Spleen (tissue), 11 donors: Measurements from ENCODE around the gene PPDPF. TPM values are rescaled to one million over a fixed set of nuclear protein-coding genes. Genes with fewer than 3 reads are reported as not detected.

Source experiments
- DNase-seq: peaks from one replicate; pipeline ENCODE4 v3.0.0-alpha.2; 2020
- H3K27ac ChIP-seq, 8 donors: fragments of 200-600 bp; sonication (generic) in 7 of 8; 1 replicate in 4 of 8; 2 replicates in 4 of 8; pipeline versions ENCODE4 v1.5.0 to v1.8.0; 2016 to 2021; ENCODE audit warnings: inconsistent platforms in 4 of 8, mild to moderate bottlenecking in 4 of 8, moderate library complexity in 1 of 8
- H3K27me3 ChIP-seq, 7 donors: fragments of 200-600 bp; sonication (generic) in 6 of 7; replicated peaks in 1 of 7; 1 replicate in 4 of 7; 2 replicates in 3 of 7; pipeline versions ENCODE4 v1.5.0 to v1.8.0; 2016 to 2021; ENCODE audit warnings: inconsistent platforms in 3 of 7, mild to moderate bottlenecking in 1 of 7
- H3K36me3 ChIP-seq, 6 donors: fragments of 200-600 bp; sonication (generic) in 5 of 6; 1 replicate in 4 of 6; 2 replicates in 2 of 6; pipeline versions ENCODE4 v1.5.0 to v1.8.0; 2016 to 2021; ENCODE audit warnings: inconsistent platforms in 2 of 6
- H3K4me1 ChIP-seq, 6 donors: fragments of 200-600 bp; sonication (generic) in 5 of 6; 1 replicate in 3 of 6; 2 replicates in 3 of 6; pipeline versions ENCODE4 v1.5.0 to v1.8.0; 2016 to 2021; ENCODE audit warnings: inconsistent platforms in 3 of 6
- H3K4me3 ChIP-seq, 8 donors: fragments of 200-600 bp; sonication (generic) in 7 of 8; 1 replicate in 4 of 8; 2 replicates in 4 of 8; pipeline versions ENCODE4 v1.5.0 to v1.8.0; 2016 to 2021; ENCODE audit warnings: inconsistent platforms in 4 of 8, mild to moderate bottlenecking in 4 of 8, moderate library complexity in 2 of 8
- H3K9me3 ChIP-seq, 8 donors: fragments of 200-600 bp; sonication (generic) in 7 of 8; 1 replicate in 4 of 8; 2 replicates in 4 of 8; pipeline versions ENCODE4 v1.5.0 to v1.8.0; 2016 to 2021; ENCODE audit warnings: inconsistent platforms in 4 of 8
- CTCF ChIP-seq, 11 experiments: fragments of 200-600 bp in 7 of 11; fragments of 450-650 bp in 4 of 11; sonication (generic) in 4 of 11; IDR thresholded peaks in 8 of 11; conservative IDR thresholded peaks in 3 of 11; 1 replicate in 7 of 11; 2 replicates in 4 of 11; pipeline versions ENCODE4 v1.4.0 to v1.8.0; 2016 to 2021; ENCODE audit warnings: antibody characterized with exemption in 11 of 11, inconsistent platforms in 4 of 11, mild to moderate bottlenecking in 1 of 11
- POLR2A ChIP-seq, 3 donors: fragments of 450-650 bp; IDR thresholded peaks; one replicate each; pipeline ENCODE4 v1.5.1; 2017; ENCODE audit warnings: antibody characterized with exemption in 3 of 3, mild to moderate bottlenecking in 1 of 3
- POLR2AphosphoS5 ChIP-seq, 3 donors: sonication (generic); formaldehyde crosslinking; IDR thresholded peaks; one replicate each; pipeline ENCODE4 v1.5.1; 2017; ENCODE audit warnings: antibody characterized with exemption in 3 of 3
- WGBS, 5 donors: extraction: QIAGEN DNeasy Blood & Tissue Kit in 3 of 5; methylation state at CpG; one replicate each; pipeline versions ENCODE4 v1.1.5 to v1.1.7; 2013 to 2018; 5-methylcytosine and 5-hydroxymethylcytosine counted together
- intact Hi-C: fragments of 100-400 bp; cut with DNase I; formaldehyde crosslinking; loops from one replicate; pipeline ENCODE4 v1.15.0; 2023; ENCODE audit warnings: low total_unique reads
- polyA plus RNA-seq, 3 donors: library from polyadenylated mRNA; stranded (reverse); fragments of 200-250 nt; gene quantifications; one replicate each; pipeline ENCODE4 v1.2.1, GENCODE V29; 2013
- total RNA-seq, 7 donors: library from RNA; depleted of rRNA in 3 of 7; stranded (reverse); fragments of >200 nt in 3 of 7; fragmentation: NEBNext Ultra II Directional in 4 of 7; extraction: Animal tissue kit (Norgen Biotek cat#: 25700) in 4 of 7; gene quantifications; one replicate each; pipeline versions ENCODE4 v1.1.0 to v1.2.1, GENCODE V29; 2016 to 2021
- donor health status: healthy with polysubstance abuse.
- donor health status: DM: no; HTN: no; CAD: no; lungs with moderate emphysema.
- donor health status: DM: no; HTN: no; CAD: no.
- donor health status: Bipolar disorder and iron deficiency.
- donor health status: healthy.
- donor health status: DM: no; HTN: no; CAD: no.
- donor health status: DM: yes; HTN: yes; CAD: no.

PPDPF gene
- total and polyA plus RNA-seq, 10 donors: 68.8 to 275 (median 124) TPM

DNA sequence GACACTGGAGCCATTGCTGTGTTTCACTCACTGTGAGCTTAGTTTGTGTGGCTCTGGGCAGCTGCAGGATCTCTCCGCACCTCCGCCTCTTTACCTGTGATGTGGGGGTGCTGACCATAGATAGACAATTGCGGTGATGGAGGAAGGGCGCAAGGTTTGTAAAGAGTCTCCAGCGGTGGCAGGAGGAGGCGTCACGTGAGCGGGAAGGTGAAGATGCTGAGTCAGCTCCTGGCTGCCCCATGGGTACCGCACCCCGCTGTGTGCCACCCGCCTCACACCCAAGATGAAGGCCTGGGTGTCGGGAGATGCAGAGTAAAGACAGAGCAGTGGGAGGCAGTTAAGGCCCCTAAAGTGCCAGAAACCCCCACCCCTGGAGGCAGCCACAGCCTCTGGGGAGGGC lies 39.1 kb upstream of the PPDPF start:
- DNase-seq: no peak
- Histone ChIP-seq H3K4me1 (peaks cover 0 to 6% (median 0%) of the 10 kb centered on the region in 6 donors), H3K36me3 (no peaks in the 10 kb centered on the region), H3K4me3 (no peak overlapping the region), H3K27ac (no peak overlapping the region), H3K27me3 (peaks cover 0 to 100% (median 65%) of the 10 kb centered on the region in 7 donors), H3K9me3 (peaks cover 0 to 5% (median 0%) of the 10 kb centered on the region in 8 donors)
- 64 to 75% (median 73%) methylated on average over 12 of the region's 12 CpGs for WGBS, 5 donors
- intact Hi-C loops: no loop called here
- TF ChIP-seq POLR2AphosphoS5 (IDR thresholded peaks at IDR 0.05) (no peak), CTCF (IDR thresholded peaks at IDR 0.05 in 8 of 11, conservative IDR thresholded peaks at IDR 0.05 in 3 of 11) (no peak), POLR2A (IDR thresholded peaks at IDR 0.05) (no peak)

DNA sequence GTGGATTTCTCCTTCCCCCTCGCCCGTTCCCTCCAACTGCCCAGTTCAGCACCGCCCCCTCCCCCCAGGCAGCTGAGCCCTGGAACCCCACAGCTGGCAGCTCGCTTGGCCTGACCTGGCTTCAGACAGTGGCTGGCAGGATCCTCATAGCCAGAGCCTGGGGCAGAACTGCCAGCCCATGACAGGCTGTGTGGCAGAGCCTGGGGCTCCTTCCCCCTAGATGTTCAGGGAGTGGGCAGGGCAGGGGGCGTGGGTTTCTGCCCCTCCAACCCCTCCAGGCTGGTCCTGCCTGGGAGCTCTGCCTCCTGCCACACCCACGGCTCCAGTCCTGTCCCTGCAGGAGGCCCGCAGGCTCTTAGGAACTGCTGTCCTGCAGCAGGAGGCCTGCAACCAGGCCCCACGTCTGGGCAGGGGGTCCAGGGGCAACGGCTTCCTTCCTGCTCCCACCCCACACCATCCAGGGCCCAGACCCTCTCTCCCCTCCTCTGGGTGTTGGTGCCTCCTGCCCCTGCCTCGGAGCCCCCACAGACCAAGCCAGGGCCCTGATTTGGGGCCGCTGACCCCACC lies 38.5 kb upstream of the PPDPF start:
- H3K27me3 ChIP-seq: peaks cover 0 to 99% (median 60%) of the 10 kb centered on the region in 7 donors
- whole genome bisulfite sequencing, 5 donors: 47 to 65% (median 54%) methylated on average over 9 to 11 of the region's 11 CpGs
- no peak for TF ChIP-seq POLR2A (IDR thresholded peaks at IDR 0.05)
- H3K36me3 ChIP-seq: no peaks in the 10 kb centered on the region
- DNase-seq: no peak
- H3K9me3 ChIP-seq: peaks cover 0 to 6% (median 0%) of the 10 kb centered on the region in 8 donors
- intact Hi-C loops: no loop called here
- H3K4me3 ChIP-seq: no peak overlapping the region
- no peak overlapping the region for H3K27ac ChIP-seq
- peaks cover 0 to 6% (median 0%) of the 10 kb centered on the region in 6 donors for H3K4me1 ChIP-seq

- Histone ChIP-seq H3K27ac (no peak overlapping the region), H3K4me1 (peaks cover 0 to 18% (median 3%) of the 10 kb centered on the region in 6 donors), H3K4me3 (no peak overlapping the region), H3K27me3 (peaks cover 6 to 99% (median 63%) of the 10 kb centered on the region in 7 donors), H3K9me3 (peaks cover 0 to 6% (median 0%) of the 10 kb centered on the region in 8 donors), H3K36me3 (no peaks in the 10 kb centered on the region)
- TF ChIP-seq CTCF (IDR thresholded peaks at IDR 0.05 in 8 of 11, conservative IDR thresholded peaks at IDR 0.05 in 3 of 11) (no peak), POLR2AphosphoS5 (IDR thresholded peaks at IDR 0.05) (no peak), POLR2A (IDR thresholded peaks at IDR 0.05) (no peak)
- no peak for DNase-seq
- intact Hi-C loops: no loop called here
- 68 to 77% (median 73%) methylated on average over 10 to 12 of the region's 12 CpGs for WGBS, 5 donors
Measured at GRCh38 chr20:63483834-63484233, 36.7 kb upstream of the PPDPF start.

- WGBS, 5 donors: 46 to 57% (median 51%) methylated on average over 17 of the region's 17 CpGs
- Histone ChIP-seq H3K27me3 (peaks cover 6 to 99% (median 63%) of the 10 kb centered on the region in 7 donors), H3K36me3 (no peaks in the 10 kb centered on the region), H3K4me3 (no peak overlapping the region), H3K4me1 (peaks cover 0 to 18% (median 3%) of the 10 kb centered on the region in 6 donors), H3K9me3 (peaks cover 0 to 6% (median 0%) of the 10 kb centered on the region in 8 donors), H3K27ac (no peak overlapping the region)
- intact Hi-C loops: no loop called here
- no peak for DNase-seq
- no peak for TF ChIP-seq POLR2A (IDR thresholded peaks at IDR 0.05)
- TF ChIP-seq POLR2AphosphoS5 (IDR thresholded peaks at IDR 0.05): no peak
- no peak for TF ChIP-seq CTCF (IDR thresholded peaks at IDR 0.05 in 8 of 11, conservative IDR thresholded peaks at IDR 0.05 in 3 of 11)
Measured at GRCh38 chr20:63484236-63484635, 36.3 kb upstream of the PPDPF start.
